Activated T-cell treated with anti-CD3 and anti-CD28 coated beads for 48 hours (primary cell): Measurements from ENCODE around the gene BCL2L15.

Source experiments
- DNase-seq: peaks from one replicate; pipeline ENCODE4 v3.0.0-alpha.2; 2020; ENCODE audit warnings: low read depth

BCL2L15 gene

GRCh38 chr1:113905435-113905861 lies 18.1 kb upstream of the BCL2L15 start:
- DNase-seq = peak; percentile 16

GRCh38 chr1:113904674-113905434 lies 17.5 kb upstream of the BCL2L15 start, which contains the start of the genes AP4B1 and DCLRE1B:
Gene AP4B1, minus strand, starts transcription at chr1:113904799. Its CDS starts 82 bp downstream, at chr1:113904717.
Gene DCLRE1B, plus strand, starts transcription at chr1:113905326. Its CDS starts 261 bp downstream, at chr1:113905587.
- DNase-seq = peak; percentile 96

- no peak for DNase-seq
Observed at GRCh38 chr1:113904293-113904673, 16.9 kb upstream of the BCL2L15 start.

- DNase-seq = peak; percentile 7
Observed at GRCh38 chr1:113903501-113904292, 16.3 kb upstream of the BCL2L15 start.

GRCh38 chr1:113901191-113901590 lies 13.8 kb upstream of the BCL2L15 start:
- DNase-seq = no peak

GRCh38 chr1:113899111-113899510 lies 11.7 kb upstream of the BCL2L15 start:
- DNase-seq = no peak

DNA sequence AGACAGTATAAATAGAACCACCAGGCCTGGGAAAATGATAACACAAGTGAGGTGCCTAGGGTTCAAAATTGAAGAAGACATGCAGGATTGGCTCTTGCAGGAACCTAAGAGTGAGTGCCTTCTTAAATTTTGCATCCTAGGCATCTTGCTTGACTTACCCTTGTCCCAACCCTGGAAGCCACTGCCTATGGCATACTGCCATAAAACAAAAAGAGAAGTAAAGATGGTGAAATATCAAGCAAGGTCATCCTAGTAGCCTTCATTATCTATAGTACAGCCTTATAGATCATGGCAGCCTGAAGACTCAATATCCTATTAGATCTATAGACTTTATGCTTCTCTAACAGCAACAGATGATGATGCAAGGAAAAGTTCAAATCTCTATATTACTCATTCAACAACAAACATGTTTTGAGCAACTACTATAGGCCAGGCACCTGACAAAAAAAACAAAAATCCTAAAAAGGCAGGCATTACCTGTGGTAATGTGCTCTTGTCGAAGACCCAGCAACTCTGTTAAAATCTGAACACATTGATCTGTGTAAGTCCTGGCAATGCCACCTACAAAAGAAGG lies 10.9 kb upstream of the BCL2L15 start:
- no peak for DNase-seq

DNA sequence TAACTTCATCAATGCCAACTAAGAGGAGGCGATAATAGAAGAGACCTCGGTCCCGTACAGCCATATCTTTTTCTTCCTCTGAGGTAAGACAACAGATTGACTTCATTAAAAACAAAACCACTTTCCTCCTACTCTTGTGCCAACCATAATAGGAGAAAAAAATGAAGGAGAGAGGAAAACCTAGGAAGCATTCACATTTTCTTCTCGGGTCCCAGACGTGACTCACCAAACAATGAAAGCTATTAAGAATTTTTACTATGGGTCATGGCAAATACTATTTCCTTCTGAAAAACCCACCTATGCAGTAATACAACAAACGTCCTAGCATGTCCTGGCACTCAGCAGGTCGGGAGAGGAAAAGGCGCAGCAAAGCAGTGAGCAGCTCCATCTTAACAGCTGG lies 8.6 kb upstream of the BCL2L15 start:
- DNase-seq = no peak

DNA sequence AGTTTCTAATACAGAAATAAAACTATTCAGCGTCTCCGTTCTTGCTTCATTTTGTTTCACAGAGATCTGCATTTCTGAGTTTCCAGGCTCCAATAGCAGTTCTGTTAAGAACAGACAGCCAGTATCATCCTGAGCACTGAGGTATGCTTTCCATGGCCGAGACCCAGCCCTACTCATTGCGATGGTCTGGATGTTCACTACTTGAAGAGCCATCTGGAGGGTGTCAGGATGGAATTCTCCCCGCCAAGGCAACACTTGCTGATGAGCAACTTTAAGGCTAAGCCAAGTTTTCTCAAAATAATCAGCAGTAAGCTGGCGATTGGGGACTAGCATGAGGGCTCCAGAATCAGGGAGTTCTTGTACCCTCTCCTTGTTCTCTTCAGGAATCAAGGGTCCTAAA lies 7.7 kb upstream of the BCL2L15 start:
- no peak for DNase-seq

DNA sequence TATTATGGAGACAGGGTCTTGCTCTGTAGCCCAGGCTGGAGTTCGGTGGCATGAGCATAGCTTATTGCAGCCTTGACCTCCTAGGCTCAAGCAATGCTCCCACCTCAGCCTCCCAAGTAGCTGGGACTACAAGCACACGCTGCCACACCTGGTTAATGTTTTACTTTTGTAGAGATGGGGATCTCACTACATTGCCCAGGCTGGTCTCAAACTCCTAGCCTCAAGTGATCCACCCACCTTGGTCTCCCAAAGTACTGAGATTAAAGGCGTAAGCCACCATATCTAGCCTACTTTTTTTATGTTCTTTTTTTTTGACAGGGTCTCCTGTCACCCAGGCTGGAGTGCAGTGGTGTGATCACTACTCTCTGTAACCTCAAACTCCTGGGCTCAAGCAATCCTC lies 5.9 kb upstream of the BCL2L15 start:
- DNase-seq = no peak

DNA sequence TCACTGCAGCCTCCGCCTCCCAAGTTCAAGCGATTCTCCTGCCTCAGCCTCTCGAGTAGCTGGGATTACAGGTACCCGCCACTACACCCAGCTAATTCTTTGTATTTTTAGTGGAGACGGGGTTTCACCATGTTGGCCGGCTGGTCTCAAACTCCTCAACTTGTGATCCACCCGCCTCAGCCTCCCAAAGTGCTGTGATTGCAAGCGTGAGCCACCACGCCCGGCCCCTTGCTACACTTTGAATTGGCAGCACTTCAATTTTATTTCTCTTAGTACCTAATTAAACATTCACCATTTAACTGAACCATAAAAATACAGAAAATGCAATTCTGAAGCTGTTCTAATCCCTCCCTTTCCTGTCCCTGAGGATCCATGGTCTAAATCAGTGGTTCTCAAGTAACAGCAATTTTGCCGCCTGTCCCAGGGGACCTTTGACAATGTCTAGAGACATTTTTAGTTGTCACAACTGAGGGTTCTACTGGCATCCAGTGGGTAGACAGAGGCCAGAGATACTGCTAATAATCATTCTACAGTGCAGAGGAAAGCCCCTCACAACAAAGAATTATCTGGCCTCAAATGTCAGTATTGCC lies 4.3 kb upstream of the BCL2L15 start:
- DNase-seq = no peak

DNA sequence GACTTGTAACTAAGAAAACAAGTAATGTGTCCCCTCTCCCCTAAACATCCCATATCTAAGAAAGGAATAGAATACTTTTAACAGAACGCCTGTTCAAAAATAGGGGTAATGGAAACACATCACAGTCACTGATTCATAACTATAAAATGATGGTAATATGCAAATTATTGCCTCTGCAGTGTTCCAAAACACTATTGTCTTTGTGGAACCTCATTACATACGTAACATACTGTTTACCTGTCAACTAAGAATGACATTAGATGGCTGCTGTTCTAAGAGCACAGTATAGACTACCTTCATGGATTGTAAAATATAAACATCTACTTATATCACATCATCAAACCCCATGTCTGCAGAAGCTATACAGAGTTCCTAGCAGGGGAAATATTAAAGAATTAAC lies 3.4 kb upstream of the BCL2L15 start:
- no peak for DNase-seq

GRCh38 chr1:113886417-113887401 lies 672 bp downstream of the BCL2L15 start:
- no peak for DNase-seq

- no peak for DNase-seq
Observed at GRCh38 chr1:113881661-113882060, 5.7 kb downstream of the BCL2L15 start.

DNA sequence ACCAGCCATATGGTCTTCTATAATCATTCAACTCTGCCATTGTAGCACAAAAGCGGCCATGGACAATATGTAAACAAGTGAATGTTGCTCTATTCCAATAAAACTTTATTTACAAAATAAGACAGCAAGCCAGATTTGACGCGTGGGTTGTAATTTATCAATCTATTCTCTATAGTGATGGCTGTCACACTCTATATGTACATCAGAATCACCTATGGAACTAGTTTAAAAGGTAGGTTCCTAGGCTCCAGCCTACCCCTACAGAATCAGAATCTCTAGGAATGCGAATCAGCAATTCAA lies 7.7 kb downstream of the BCL2L15 start:
- no peak for DNase-seq

GRCh38 chr1:113876176-113876575 lies 11.2 kb downstream of the BCL2L15 start:
- no peak for DNase-seq

GRCh38 chr1:113875714-113876113 lies 11.7 kb downstream of the BCL2L15 start:
- no peak for DNase-seq

DNA sequence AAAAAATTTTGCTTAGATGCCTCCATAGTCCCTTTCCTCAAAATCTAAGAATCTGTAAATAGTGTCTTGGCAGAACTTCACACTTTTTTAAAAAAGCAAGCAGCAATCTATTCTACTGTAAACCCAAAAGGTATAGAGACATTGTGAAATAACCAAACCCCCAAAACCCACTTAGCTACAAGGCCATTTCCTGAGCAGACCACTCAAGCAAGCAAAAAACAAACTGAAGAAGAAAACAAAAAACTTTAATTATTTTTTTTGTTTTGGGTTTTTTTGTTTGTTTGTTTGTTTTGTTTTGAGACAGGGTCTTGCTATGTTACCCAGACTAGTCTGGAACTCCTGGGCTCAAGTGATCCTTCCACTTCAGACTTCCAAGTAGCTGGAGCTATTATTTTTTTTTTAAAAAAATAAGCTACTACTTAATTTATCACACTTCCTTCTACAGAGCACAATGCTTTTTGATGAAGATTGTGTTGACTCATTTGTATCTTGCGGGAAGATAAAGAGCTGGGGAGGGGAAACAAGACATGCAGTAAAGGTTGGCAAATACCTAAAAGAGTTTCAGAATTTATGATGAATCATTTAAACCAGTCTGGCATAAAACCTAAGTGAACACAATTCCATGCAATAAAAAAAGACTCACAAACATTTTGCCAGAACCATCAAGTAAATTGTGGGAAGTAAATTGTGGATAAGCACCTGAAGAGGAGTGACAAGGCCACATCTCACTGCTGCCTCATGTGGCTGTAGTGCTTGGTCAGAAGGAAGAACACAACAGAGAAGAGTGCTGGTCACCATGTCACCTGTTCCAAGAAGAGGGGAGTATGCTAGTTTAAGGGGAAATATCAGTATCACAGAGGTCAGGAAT lies 13.1 kb downstream of the BCL2L15 start:
- no peak for DNase-seq

- DNase-seq = no peak
Observed at GRCh38 chr1:113872219-113872935, 15.0 kb downstream of the BCL2L15 start.

- peak; percentile 69 for DNase-seq
Observed at GRCh38 chr1:113871597-113872113, 15.7 kb downstream of the BCL2L15 start, which contains the start of gene PTPN22. Gene PTPN22, minus strand, starts transcription at chr1:113871712.
